ENCODE results near the gene TSHZ2. TPM values are rescaled to one million over a fixed set of nuclear protein-coding genes. Genes with fewer than 3 reads are reported as not detected.

TSHZ2 gene
- total and polyA plus RNA-seq, 2 of the 4 experiments (the other 2 are of a cell fraction) = under 0.01 to 0.02 TPM

DNA sequence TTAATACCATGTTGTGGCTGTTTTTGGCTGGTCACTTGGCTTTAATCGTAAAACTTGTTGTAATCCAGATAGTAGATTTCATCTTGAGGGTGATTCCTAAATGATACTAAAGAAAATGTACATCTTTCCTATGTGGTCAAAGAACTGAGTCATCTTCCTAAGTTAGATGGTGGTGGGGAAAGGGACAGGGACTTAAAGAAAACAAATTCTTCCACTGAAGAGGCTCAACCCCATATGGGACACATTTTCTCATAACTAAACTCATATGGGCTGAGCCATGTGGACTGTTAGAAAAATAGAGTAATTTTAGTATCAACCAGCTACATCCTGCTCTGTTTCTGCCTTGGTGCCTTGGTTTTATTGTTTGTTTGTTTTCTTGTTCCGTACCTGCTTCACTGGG is 155.8 kb downstream of the TSHZ2 start:
- no peak overlapping the region for H3K23ac ChIP-seq (ENCODE audit: low read depth, low read length)
- H2BK15ac ChIP-seq (ENCODE audit: low read depth, low read length) = no peak overlapping the region
- WGBS, 2 experiments (ENCODE audit: extremely low coverage in 2 of 2, insufficient read length in 1 of 2) = no CpG with 5 or more reads among the region's 2 CpGs
- H3K18ac ChIP-seq (ENCODE audit: low read depth, low read length) = no peak overlapping the region
- H3K27me3 ChIP-seq (ENCODE audit: control insufficient read depth, insufficient read depth, low read length) = no peaks in the 10 kb centered on the region
- H2AFZ ChIP-seq (replicated peaks; ENCODE audit: low read length, poor library complexity) = no peak overlapping the region
- no peaks in the 10 kb centered on the region for H3K9me1 ChIP-seq (ENCODE audit: insufficient read depth, low read length)
- POLR2A ChIA-PET (ENCODE audit: unreplicated experiment) = no interaction called here
- H2AK9ac ChIP-seq (replicated peaks; ENCODE audit: low read depth, low read length, poor library complexity) = no peak overlapping the region
- no peak overlapping the region for H4K91ac ChIP-seq (ENCODE audit: insufficient read depth, low read depth, low read length)
- H4K8ac ChIP-seq (ENCODE audit: low read depth in 2 of 2, low read length in 2 of 2) = no peak overlapping the region
- H3K56ac ChIP-seq (ENCODE audit: extremely low read depth, insufficient read depth, low read length) = no peak overlapping the region
- no peak overlapping the region for H4K5ac ChIP-seq (ENCODE audit: low read depth, low read length)
- CTCF ChIA-PET = no interaction called here
- no peak overlapping the region for H2BK20ac ChIP-seq (ENCODE audit: low read depth, low read length)
- no peak overlapping the region for H2BK120ac ChIP-seq (ENCODE audit: low read depth, low read length)
- BruUV-seq (replicated peaks) = no TSS peak
- ATAC-seq (ENCODE audit: low read depth) (no peak), DNase-seq (no peak)
- H3K9ac ChIP-seq (ENCODE audit: low read depth, low read length) = no peak overlapping the region
- no peak overlapping the region for H2AK5ac ChIP-seq (ENCODE audit: low read depth, low read length)
- H3K4me2 ChIP-seq (ENCODE audit: low read depth, low read length) = no peak overlapping the region
- H3K4me1 ChIP-seq (ENCODE audit: control insufficient read depth, insufficient read depth, low read length) = no peaks in the 10 kb centered on the region
- no peak overlapping the region for H2BK5ac ChIP-seq (ENCODE audit: low read depth, low read length, poor library complexity, severe bottlenecking)
- no peak overlapping the region for H3K4ac ChIP-seq (ENCODE audit: low read depth, low read length)
- dilution Hi-C loops (cut with HindIII; ENCODE audit: low sequenced_read_pairs, unreplicated experiment) (no loop called here), in situ Hi-C loops (cut with MboI; ENCODE audit: low sequenced_read_pairs) (no loop called here), intact Hi-C loops (cut with micrococcal nuclease) (no loop called here)
- no peak overlapping the region for H3K27ac ChIP-seq (ENCODE audit: insufficient read depth, low read length)
- H3K36me3 ChIP-seq (ENCODE audit: control insufficient read depth, insufficient read depth, low read length) = no peaks in the 10 kb centered on the region
- no peaks in the 10 kb centered on the region for H4K20me1 ChIP-seq (ENCODE audit: insufficient read depth, low read length)
- H3K79me1 ChIP-seq (ENCODE audit: low read depth in 1 of 2, low read length in 2 of 2) = no peaks in the 10 kb centered on the region
- H3K9me3 ChIP-seq (ENCODE audit: control insufficient read depth, insufficient read depth, low read length) = no peaks in the 10 kb centered on the region
- TF ChIP-seq MAZ (IDR thresholded peaks at IDR 0.05; ENCODE audit: borderline replicate concordance, low read depth, low read length) (no peak), RAD21 (IDR thresholded peaks at IDR 0.05; ENCODE audit: low read length) (no peak), RFX5 (IDR thresholded peaks at IDR 0.05; ENCODE audit: low read depth, low read length) (no peak)
- no peak overlapping the region for H3K4me3 ChIP-seq (ENCODE audit: insufficient read depth, low read depth, low read length)
- H3K14ac ChIP-seq (replicated peaks; ENCODE audit: low read depth, low read length) = no peak overlapping the region

All from IMR-90 (cell line).